IMR-90 (cell line): ENCODE measurements around the gene SLC25A44. TPM values are rescaled to one million over a fixed set of nuclear protein-coding genes. Genes with fewer than 3 reads are reported as not detected.

Source experiments
- ATAC-seq: fragments of 200-7000 bp; cut with Tn5 transposase; 2 replicates; pipeline ENCODE4 v1.9.1; 2020; ENCODE audit warnings: low read depth, mild to moderate bottlenecking, moderate library complexity
- BruUV-seq: library from RNA; stranded (reverse); fragments of 400-500 nt; replicated peaks from 2 replicates; lab custom pipeline; 2021; lab: Mats Ljungman, UMichigan
- CTCF ChIA-PET: fragments of 300-600 bp; formaldehyde crosslinking; extraction: SDS; loops from one replicate; lab custom pipeline; 2021; ENCODE audit warnings: antibody characterized with exemption; lab: Yijun Ruan, JAX
- POLR2A ChIA-PET: fragments of 300-600 bp; sonication (Branson Sonifier 250); formaldehyde crosslinking; loops from one replicate; lab custom pipeline; 2022; ENCODE audit warnings: antibody characterized with exemption; ENCODE audit not compliant: unreplicated experiment; lab: Charles Lee
- DNase-seq: peaks from one replicate; pipeline ENCODE4 v3.0.0; 2013
- H2AFZ ChIP-seq: replicated peaks from 2 replicates; pipeline ENCODE3; 2013; ENCODE audit warnings: low read length, mild to moderate bottlenecking; ENCODE audit not compliant: poor library complexity
- H2AK5ac ChIP-seq: 2 replicates; pipeline ENCODE4 v1.6.1; 2013; ENCODE audit warnings: low read depth, low read length, inconsistent platforms
- H2AK9ac ChIP-seq: replicated peaks from 2 replicates; pipeline ENCODE3; 2013; ENCODE audit warnings: mild to moderate bottlenecking, low read depth, low read length, moderate library complexity; ENCODE audit not compliant: poor library complexity
- H2BK120ac ChIP-seq: 2 replicates; pipeline ENCODE4 v1.6.1; 2013; ENCODE audit warnings: low read depth, low read length, inconsistent platforms
- H2BK15ac ChIP-seq: 3 replicates; pipeline ENCODE4 v1.6.1; 2013; ENCODE audit warnings: low read depth, low read length, inconsistent platforms
- H2BK20ac ChIP-seq: 2 replicates; pipeline ENCODE4 v1.6.1; 2013; ENCODE audit warnings: low read depth, mild to moderate bottlenecking, inconsistent platforms, low read length, moderate library complexity
- H2BK5ac ChIP-seq: 2 replicates; pipeline ENCODE4 v1.6.1; 2013; ENCODE audit warnings: mild to moderate bottlenecking, low read depth, low read length, inconsistent platforms; ENCODE audit not compliant: poor library complexity, severe bottlenecking
- H3K14ac ChIP-seq: replicated peaks from 2 replicates; pipeline ENCODE4 v1.6.1; 2013; ENCODE audit warnings: low read depth, low read length, inconsistent platforms
- H3K18ac ChIP-seq: 2 replicates; pipeline ENCODE4 v1.6.1; 2013; ENCODE audit warnings: low read depth, low read length, control low read depth
- H3K23ac ChIP-seq: 2 replicates; pipeline ENCODE4 v1.6.1; 2013; ENCODE audit warnings: low read depth, low read length, inconsistent platforms
- H3K27ac ChIP-seq: 2 replicates; pipeline ENCODE4 v1.5.1; 2013; ENCODE audit warnings: mild to moderate bottlenecking, control low read depth, low read length; ENCODE audit not compliant: insufficient read depth
- H3K27me3 ChIP-seq: 2 replicates; pipeline ENCODE4 v1.6.1; 2013; ENCODE audit warnings: low read length; ENCODE audit not compliant: control insufficient read depth, insufficient read depth
- H3K36me3 ChIP-seq: 2 replicates; pipeline ENCODE4 v1.6.1; 2013; ENCODE audit warnings: low read length, mixed read lengths; ENCODE audit not compliant: control insufficient read depth, insufficient read depth
- H3K4ac ChIP-seq: 2 replicates; pipeline ENCODE4 v1.6.1; 2013; ENCODE audit warnings: low read depth, low read length, inconsistent platforms
- H3K4me1 ChIP-seq: 2 replicates; pipeline ENCODE4 v1.6.1; 2013; ENCODE audit warnings: low read length, mixed read lengths; ENCODE audit not compliant: control insufficient read depth, insufficient read depth
- H3K4me2 ChIP-seq: 2 replicates; pipeline ENCODE4 v1.6.1; 2013; ENCODE audit warnings: low read depth, mild to moderate bottlenecking, control low read depth, low read length, moderate library complexity
- H3K4me3 ChIP-seq: 2 replicates; pipeline ENCODE4 v1.5.1; 2013; ENCODE audit warnings: low read depth, mild to moderate bottlenecking, control low read depth, low read length, moderate library complexity; ENCODE audit not compliant: insufficient read depth
- H3K56ac ChIP-seq: 2 replicates; pipeline ENCODE4 v1.6.1; 2013; ENCODE audit warnings: low read length, inconsistent platforms; ENCODE audit not compliant: insufficient read depth; ENCODE audit errors: extremely low read depth
- H3K79me1 ChIP-seq, 2 experiments: 2 replicates each; pipeline ENCODE4 v1.6.1; 2013; ENCODE audit warnings: low read length in 2 of 2, inconsistent platforms in 1 of 2, low read depth in 1 of 2
- H3K9ac ChIP-seq: 2 replicates; pipeline ENCODE4 v1.6.1; 2013; ENCODE audit warnings: low read depth, low read length, control low read depth
- H3K9me1 ChIP-seq: 2 replicates; pipeline ENCODE4 v1.6.1; 2013; ENCODE audit warnings: low read length, inconsistent platforms; ENCODE audit not compliant: insufficient read depth
- H3K9me3 ChIP-seq: 2 replicates; pipeline ENCODE4 v1.6.1; 2013; ENCODE audit warnings: low read length; ENCODE audit not compliant: control insufficient read depth, insufficient read depth
- H4K20me1 ChIP-seq: 2 replicates; pipeline ENCODE4 v1.6.1; 2013; ENCODE audit warnings: low read length, inconsistent platforms; ENCODE audit not compliant: insufficient read depth
- H4K5ac ChIP-seq: 2 replicates; pipeline ENCODE4 v1.6.1; 2013; ENCODE audit warnings: mild to moderate bottlenecking, low read depth, low read length, control low read depth
- H4K8ac ChIP-seq, 2 experiments: 2 replicates each; pipeline ENCODE4 v1.6.1; 2013; ENCODE audit warnings: low read depth in 2 of 2, low read length in 2 of 2, control low read depth in 1 of 2, inconsistent platforms in 1 of 2
- H4K91ac ChIP-seq: 2 replicates; pipeline ENCODE4 v1.6.1; 2013; ENCODE audit warnings: low read depth, low read length, inconsistent platforms; ENCODE audit not compliant: insufficient read depth
- CEBPB ChIP-seq: IDR thresholded peaks from 2 replicates; pipeline ENCODE4 v1.6.1; 2012; ENCODE audit warnings: low read depth, low read length, improper control_type of control experiment
- FOS ChIP-seq: fragments of 150-350 bp; IDR thresholded peaks from 2 replicates; pipeline ENCODE4 v1.6.1; 2016; ENCODE audit warnings: low read depth, low read length
- MAFK ChIP-seq: IDR thresholded peaks from 2 replicates; pipeline ENCODE4 v1.6.1; 2012; ENCODE audit warnings: low read depth, low read length, improper control_type of control experiment
- NFE2L2 ChIP-seq: fragments of 150-350 bp; IDR thresholded peaks from 2 replicates; pipeline ENCODE4 v1.6.1; 2016; ENCODE audit warnings: low read depth, mild to moderate bottlenecking, low read length
- POLR2A ChIP-seq: IDR thresholded peaks from 2 replicates; pipeline ENCODE4 v1.6.1; 2012; ENCODE audit warnings: mild to moderate bottlenecking, low read depth, low read length
- RCOR1 ChIP-seq: IDR thresholded peaks from 2 replicates; pipeline ENCODE4 v1.6.1; 2012; ENCODE audit warnings: mild to moderate bottlenecking, low read length, improper control_type of control experiment; ENCODE audit not compliant: insufficient replicate concordance
- RFX5 ChIP-seq: IDR thresholded peaks from 2 replicates; pipeline ENCODE4 v1.8.0; 2012; ENCODE audit warnings: low read depth, mild to moderate bottlenecking, low read length, moderate library complexity
- SMC3 ChIP-seq: fragments of 150-350 bp; IDR thresholded peaks from 2 replicates; pipeline ENCODE4 v1.6.1; 2016; ENCODE audit warnings: low read depth, mild to moderate bottlenecking, antibody characterized with exemption, low read length, moderate library complexity
- WGBS, 2 experiments: methylation state at CpG; one replicate each; pipeline versions ENCODE4 v1.1.5 to v1.1.7; 2013; ENCODE audit warnings: missing lambda C conversion rate in 2 of 2; ENCODE audit not compliant: insufficient read length in 1 of 2; ENCODE audit errors: extremely low coverage in 2 of 2; 5-methylcytosine and 5-hydroxymethylcytosine counted together
- dilution Hi-C: fragments of 300-500 bp; cut with HindIII; formaldehyde crosslinking; loops from one replicate; pipeline ENCODE4 v1.14.3; 2018; ENCODE audit warnings: low sequenced_read_pairs; ENCODE audit not compliant: unreplicated experiment
- in situ Hi-C: fragments of 300-500 bp; cut with MboI; formaldehyde crosslinking; loops from 3 replicates; pipeline ENCODE4 v1.14.3; 2019; ENCODE audit warnings: low sequenced_read_pairs, inconsistent platforms, mixed read lengths
- intact Hi-C: fragments of 100-400 bp; cut with micrococcal nuclease; formaldehyde crosslinking; loops from 2 replicates; pipeline ENCODE4 v1.10.0; 2022
- polyA plus RNA-seq, 3 experiments: library from polyadenylated mRNA; depleted of rRNA; stranded (reverse); fragments of >200 nt; gene quantifications; 2 replicates each; pipeline ENCODE4 v1.2.3, GENCODE V29; 2012; ENCODE audit warnings: low replicate concordance in 1 of 3
- total RNA-seq: library from RNA; depleted of rRNA; stranded (reverse); fragments of >200 nt; gene quantifications from 2 replicates; pipeline ENCODE4 v1.2.3, GENCODE V29; 2012

SLC25A44 gene
- total and polyA plus RNA-seq, 2 of the 4 experiments (the other 2 are of a cell fraction) = 12.7 to 20.2 TPM

GRCh38 chr1:156157966-156158365 lies 35.9 kb upstream of the SLC25A44 start:
- ATAC-seq = no peak
- Histone ChIP-seq H3K27ac (no peak overlapping the region), H3K56ac (no peak overlapping the region), H2BK5ac (no peak overlapping the region), H3K23ac (no peak overlapping the region), H3K9me1 (peaks cover 11% of the 10 kb centered on the region), H2BK15ac (no peak overlapping the region), H3K4me3 (no peak overlapping the region), H3K14ac (no peak overlapping the region), H3K4ac (no peak overlapping the region), H4K8ac (no peak overlapping the region), H3K79me1 (no peaks in the 10 kb centered on the region), H3K9me3 (no peaks in the 10 kb centered on the region), H4K91ac (no peak overlapping the region), H2AK9ac (no peak overlapping the region), H3K9ac (no peak overlapping the region), H2BK20ac (no peak overlapping the region), H3K4me2 (no peak overlapping the region), H4K5ac (no peak overlapping the region), H3K18ac (no peak overlapping the region), H2AFZ (no peak overlapping the region), H3K4me1 (peaks cover 6% of the 10 kb centered on the region), H3K27me3 (peaks cover 2% of the 10 kb centered on the region; the same call in 1 of the 2 replicates), H2AK5ac (no peak overlapping the region), H4K20me1 (no peaks in the 10 kb centered on the region), H3K36me3 (no peaks in the 10 kb centered on the region), H2BK120ac (no peak overlapping the region)
- intact Hi-C loops (no loop called here), dilution Hi-C loops (no loop called here), in situ Hi-C loops (no loop called here)
- 82% methylated on average over 3 of the region's 5 CpGs; no CpG with 5 or more reads in 1 of the 2 experiments for WGBS, 2 experiments
- ChIA-PET POLR2A (no interaction called here), CTCF (no interaction called here)
- DNase-seq = no peak
- no TSS peak for BruUV-seq
- no peak for TF ChIP-seq POLR2A
- no peak for TF ChIP-seq RCOR1
- no peak for TF ChIP-seq FOS
- TF ChIP-seq SMC3 = no peak
- TF ChIP-seq MAFK = no peak
- no peak for TF ChIP-seq CEBPB
- TF ChIP-seq NFE2L2 = no peak
- no peak for TF ChIP-seq RFX5
